ENCODE results near the gene THEMIS.
"Not testable (repeated sequence)": the region's sequence is repeated elsewhere in the genome, so short reads cannot be mapped to it uniquely, and the experiment has no call there.

The THEMIS gene

GRCh38 chr6:127807806-127808517 lies 92.9 kb downstream of the THEMIS start:
- DNase-seq (ENCODE audit: low read depth in 4 of 4, low spot score in 1 of 4), result no peak

DNA sequence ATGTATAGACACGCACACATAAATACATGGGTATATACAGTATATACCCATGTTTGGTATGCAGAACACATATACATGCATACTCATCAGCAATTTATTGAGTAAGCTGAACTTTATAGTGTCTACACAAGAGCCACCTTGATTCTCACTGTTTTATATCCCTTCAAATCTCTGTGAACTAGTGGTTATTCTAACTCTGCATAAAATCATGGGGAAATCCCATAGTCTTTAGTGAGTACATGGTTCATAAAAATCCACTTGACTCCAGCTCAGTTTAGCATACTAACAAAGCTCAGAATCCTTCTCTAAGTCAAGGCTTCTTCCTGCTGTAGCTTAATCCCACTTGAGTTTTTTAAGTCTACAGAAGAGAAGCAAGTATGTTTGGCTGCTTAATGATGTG lies 104.1 kb downstream of the THEMIS start:
- DNase-seq (ENCODE audit: low read depth in 4 of 4, low spot score in 1 of 4), result no peak

GRCh38 chr6:127794405-127794804 lies 106.5 kb downstream of the THEMIS start:
- DNase-seq (ENCODE audit: low read depth in 4 of 4, low spot score in 1 of 4), result no peak

GRCh38 chr6:127793396-127793795 lies 107.5 kb downstream of the THEMIS start:
- no peak for DNase-seq (ENCODE audit: low read depth in 4 of 4, low spot score in 1 of 4)

DNA sequence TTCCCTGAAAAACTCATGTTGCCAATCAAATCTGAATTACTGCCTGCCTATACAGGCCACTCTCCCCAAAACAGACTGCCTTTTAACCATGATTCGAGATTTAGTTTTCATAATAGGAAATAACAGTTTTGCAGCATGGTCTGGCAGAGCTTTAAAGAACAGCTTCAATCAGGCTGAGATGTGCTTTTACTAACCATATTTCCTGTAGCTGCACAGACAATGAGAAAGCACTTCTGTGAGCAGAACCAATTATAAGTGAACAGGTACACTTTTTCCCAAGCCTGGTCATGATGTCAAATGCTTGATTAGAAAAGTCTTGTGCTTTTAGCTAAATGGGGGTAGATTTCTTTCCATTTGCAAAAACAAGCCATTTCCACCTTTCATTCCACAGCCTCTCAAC lies 108.2 kb downstream of the THEMIS start:
- DNase-seq (ENCODE audit: low read depth in 4 of 4, low spot score in 1 of 4), result no peak

GRCh38 chr6:127791779-127792528 lies 108.9 kb downstream of the THEMIS start:
- no peak for DNase-seq (ENCODE audit: low read depth in 4 of 4, low spot score in 1 of 4)

- DNase-seq (ENCODE audit: low read depth in 4 of 4, low spot score in 1 of 4), result no peak
These were observed 110.3 kb downstream of the THEMIS start for GRCh38 chr6:127790571-127790970.

DNA sequence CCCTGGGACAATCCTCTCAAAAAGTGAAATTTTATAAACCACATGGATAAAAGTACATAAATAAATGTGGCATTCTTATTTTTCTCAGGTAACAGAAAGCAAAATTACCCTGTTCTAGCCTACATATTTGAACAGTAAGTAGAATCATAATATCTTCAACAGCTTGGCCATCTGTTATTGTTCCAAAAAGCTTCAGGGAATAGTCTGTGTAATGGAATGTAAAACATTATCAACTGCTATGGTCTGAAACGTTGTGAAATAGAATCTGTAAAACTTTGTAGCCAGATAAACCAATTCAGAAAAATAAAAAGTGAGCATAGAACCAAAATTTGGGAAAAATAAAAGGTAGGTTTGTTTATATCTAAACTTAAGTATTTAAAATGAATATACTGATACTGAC lies 114.7 kb downstream of the THEMIS start:
- no peak for DNase-seq (ENCODE audit: low read depth in 4 of 4, low spot score in 1 of 4)

DNA sequence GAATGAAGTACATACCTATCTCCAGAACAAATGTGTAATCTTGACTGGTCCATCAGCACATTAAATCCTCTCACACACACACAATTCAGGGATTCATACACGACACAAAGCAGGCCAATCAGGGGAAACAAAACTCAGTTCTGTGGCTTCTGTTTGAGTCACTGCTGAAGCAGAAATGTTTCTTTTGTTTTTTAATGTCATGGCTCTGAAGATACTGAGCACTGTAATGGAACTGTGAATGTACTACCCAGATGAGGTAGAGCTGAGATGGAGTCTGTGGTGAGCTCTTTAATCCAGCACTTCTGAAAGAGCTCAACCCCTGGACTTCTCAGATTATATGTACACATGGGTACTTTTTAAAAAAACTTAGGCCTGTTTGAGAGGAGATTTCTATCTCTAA lies 116.4 kb downstream of the THEMIS start:
- peak in 1 of 4 experiments; percentile 3 for DNase-seq (ENCODE audit: low read depth in 4 of 4, low spot score in 1 of 4)

GRCh38 chr6:127781636-127782272 lies 119.1 kb downstream of the THEMIS start:
- DNase-seq (ENCODE audit: low read depth in 4 of 4, low spot score in 1 of 4), result not testable (repeated sequence)

DNA sequence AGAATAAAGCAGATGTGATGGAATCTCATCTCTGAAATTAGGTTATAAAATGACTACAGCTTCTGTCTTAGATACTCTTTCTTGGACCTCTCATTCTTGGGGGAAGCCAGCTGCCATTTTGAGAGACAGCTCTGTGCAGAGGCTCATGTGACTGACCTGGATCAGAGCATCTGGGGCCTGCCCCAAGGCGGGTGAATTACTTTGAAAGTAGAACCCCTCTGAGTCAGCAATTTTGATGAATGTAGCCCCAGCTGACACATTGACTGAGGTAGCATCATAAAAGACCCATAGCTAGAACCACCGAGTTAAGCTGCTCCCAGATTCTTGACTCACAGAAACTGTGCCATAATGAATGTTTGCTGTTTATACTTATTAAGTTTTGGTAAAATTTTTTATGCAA lies 124.5 kb downstream of the THEMIS start:
- no peak for DNase-seq (ENCODE audit: low read depth in 4 of 4, low spot score in 1 of 4)

DNA sequence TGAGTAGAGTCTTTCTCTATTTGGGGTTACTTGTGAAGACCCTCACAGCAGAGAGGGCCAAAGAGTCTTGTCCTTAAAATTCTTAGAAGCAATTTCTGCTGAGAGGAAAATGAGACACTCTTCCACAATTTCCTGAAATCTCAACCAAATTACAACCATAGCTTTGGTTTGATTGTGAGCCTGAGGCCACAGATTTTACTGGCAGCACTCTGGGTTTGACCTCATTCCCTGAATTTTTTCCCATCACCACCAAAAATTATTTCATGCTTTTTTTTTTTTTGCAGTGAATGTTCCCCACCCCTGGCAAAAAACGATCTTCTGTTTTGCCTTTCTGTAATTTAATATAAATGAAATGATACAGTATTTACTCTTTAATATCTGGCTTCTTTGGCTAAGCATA lies 125.5 kb downstream of the THEMIS start:
- DNase-seq (ENCODE audit: low read depth in 4 of 4, low spot score in 1 of 4), result no peak

- DNase-seq (ENCODE audit: low read depth in 4 of 4, low spot score in 1 of 4), result no peak
These were observed 132.1 kb downstream of the THEMIS start for GRCh38 chr6:127768745-127769144.

DNA sequence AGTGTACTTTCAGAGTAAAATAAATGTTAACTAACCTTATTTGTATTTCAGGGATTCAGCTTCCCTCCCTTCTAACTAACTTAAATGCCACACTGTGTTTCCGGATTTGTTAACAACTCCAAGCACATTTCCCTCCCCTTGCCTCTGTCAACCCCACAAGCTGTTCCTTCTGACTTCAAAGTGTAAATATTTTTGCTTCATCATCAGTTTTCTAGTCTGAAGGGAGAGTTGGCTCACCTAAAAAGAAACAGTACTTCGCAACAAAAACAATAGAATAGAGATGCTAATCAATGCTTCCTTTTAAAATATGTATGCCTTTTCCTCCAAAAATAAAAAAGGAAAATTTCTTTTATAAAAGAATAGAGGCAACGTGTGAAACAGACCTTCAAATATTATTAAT lies 132.6 kb downstream of the THEMIS start:
- DNase-seq (ENCODE audit: low read depth in 4 of 4, low spot score in 1 of 4), result no peak

- DNase-seq (ENCODE audit: low read depth in 4 of 4, low spot score in 1 of 4), result no peak
These were observed 134.9 kb downstream of the THEMIS start for GRCh38 chr6:127765949-127766348.

DNA sequence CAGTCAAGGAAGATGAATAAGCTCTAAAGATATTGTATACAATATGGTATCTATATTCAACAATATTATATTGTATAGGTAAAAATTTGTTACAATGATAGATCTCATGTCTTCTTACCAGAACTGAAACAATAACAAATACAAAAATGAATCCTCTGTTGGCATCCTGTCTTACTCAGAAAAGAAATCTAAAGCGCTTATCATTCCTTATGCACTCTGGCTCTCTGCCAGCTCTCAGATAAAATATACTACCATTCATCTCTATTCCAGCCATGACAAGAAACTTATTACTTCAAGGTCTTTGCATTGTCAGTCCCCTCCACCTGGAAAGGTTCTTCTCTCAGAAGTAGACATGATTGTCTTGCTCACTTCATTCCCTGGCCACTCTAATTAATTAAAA lies 138.6 kb downstream of the THEMIS start:
- DNase-seq (ENCODE audit: low read depth in 4 of 4, low spot score in 1 of 4), result no peak

- no peak for DNase-seq (ENCODE audit: low read depth in 4 of 4, low spot score in 1 of 4)
These were observed 139.8 kb downstream of the THEMIS start for GRCh38 chr6:127761084-127761483.

DNA sequence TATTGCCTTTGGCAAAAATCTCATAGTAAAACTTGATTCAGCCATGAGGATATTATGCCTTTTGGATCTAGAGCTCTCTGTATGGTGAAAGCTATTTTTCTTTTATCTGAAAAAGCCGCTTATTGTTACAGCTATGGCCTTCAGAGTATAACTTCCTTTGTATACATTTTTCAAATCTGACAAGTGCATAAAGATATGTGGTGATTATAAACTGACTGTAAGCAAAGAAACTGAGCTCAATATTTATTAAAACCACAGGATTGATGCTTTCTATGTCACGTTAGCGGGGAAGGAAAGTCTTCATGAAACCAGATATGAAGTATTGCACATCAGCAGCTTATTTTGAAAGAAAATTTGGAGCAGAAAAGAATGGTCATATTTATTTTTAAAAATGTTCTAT lies 151.8 kb downstream of the THEMIS start:
- no peak for DNase-seq (ENCODE audit: low read depth in 4 of 4, low spot score in 1 of 4)

DNA sequence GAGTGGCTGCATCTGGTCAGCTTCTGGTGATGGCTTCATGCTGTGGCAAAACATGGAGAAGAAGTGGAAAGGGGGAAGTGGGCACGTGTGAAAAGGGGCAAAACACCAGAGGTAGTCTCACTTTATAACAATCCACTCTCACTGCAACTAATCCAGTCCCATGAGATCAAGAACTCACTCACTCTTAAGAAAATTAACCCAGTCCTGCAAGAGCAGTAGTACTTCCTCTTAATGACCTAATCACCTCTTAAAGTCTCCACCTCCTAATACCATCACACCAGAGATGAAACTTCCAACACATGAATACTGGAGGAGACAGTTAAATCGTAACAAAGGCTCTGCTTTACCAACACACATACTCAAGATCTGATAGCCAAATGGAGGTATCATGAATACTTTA lies 152.6 kb downstream of the THEMIS start:
- no peak for DNase-seq (ENCODE audit: low read depth in 4 of 4, low spot score in 1 of 4)

DNA sequence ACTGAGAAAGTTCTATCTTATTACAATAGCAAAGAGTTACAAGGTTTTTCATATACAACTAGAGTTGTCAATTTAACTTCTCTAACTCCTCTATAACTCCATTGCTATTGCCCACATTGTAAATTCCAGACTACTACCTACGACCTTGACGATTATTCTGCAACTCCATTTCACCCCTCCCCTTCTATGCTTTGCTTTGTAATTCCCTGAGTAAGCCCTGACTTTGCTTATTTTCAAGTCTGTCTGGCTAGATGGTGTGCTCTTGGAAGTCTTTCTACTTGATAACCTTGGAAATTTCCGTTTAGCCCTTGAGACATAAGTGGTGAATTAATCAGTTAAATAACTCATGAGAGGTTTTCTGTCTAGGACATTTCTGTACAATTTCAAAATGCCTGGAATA lies 162.4 kb downstream of the THEMIS start:
- no peak for DNase-seq (ENCODE audit: low read depth in 4 of 4, low spot score in 1 of 4)

DNA sequence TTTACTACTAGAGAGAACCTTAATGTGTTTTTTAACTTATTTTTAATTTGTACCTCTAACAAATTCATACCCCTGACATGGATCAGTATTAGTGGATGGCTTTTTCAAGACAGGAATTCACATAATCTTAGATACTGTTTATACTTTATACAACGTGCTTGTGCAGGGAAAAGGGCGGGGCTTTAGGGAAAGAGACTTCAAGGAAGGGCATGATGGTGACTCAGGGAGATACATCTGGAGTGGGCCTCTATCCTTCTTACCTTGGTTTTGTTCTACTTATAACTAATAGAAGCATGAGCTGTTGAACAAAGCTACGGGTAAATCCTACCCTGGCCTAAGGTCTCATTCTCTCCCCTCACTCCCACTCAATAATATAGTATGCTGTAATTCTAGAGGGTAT lies 163.1 kb downstream of the THEMIS start:
- DNase-seq (ENCODE audit: low read depth in 4 of 4, low spot score in 1 of 4), result no peak

- DNase-seq (ENCODE audit: low read depth in 4 of 4, low spot score in 1 of 4), result no peak
These were observed 163.8 kb downstream of the THEMIS start for GRCh38 chr6:127737009-127737486.

Measured in stimulated activated CD4-positive, alpha-beta T cell treated with anti-CD3 and anti-CD28 coated beads, Interleukin-1b, Interleukin-23, amount 100 ng/mL, for 24 hours (primary cell).